ENCODE measurements around the gene EFCAB10. TPM values are rescaled to one million over a fixed set of nuclear protein-coding genes. Genes with fewer than 3 reads are reported as not detected.

Gene EFCAB10
- total RNA-seq, 1 donor from 2014 or later = not detected

DNA sequence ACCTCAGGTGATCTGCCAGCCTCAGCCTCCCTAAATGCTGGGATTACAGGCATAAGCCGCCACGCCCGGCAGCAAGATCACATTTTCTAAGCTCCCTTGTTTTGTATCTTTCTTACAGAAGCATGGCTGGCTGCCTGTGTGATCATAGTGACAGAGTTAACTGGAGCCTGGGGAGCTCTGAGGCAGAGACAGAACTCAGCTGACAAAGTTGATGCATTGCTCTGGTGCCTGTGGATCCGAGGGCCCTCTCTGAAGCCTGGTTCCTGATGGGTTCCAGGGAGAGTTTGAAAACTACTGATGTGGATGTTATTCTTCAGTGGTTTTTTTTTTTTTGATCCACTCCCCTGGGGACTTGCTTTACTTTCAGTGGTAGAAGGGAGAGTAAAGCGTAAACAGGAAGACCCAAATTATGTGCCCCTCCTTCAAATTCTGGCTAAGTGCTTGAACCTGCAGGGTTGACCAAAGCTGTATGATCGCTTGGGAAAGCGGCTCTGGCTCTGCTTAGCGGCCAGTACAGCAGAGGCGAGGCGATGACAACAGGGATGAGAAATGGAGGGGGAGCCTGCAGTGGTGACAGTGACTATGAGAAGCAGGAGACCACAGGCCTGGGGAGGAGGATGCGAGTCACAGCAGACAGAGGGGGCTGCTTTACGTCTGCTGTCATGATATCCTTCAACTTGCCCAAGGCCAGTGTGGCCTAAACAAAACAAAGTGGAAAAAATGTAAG is 6.8 kb upstream of the EFCAB10 start:
- Mint-ChIP-seq H3K27me3 (ENCODE audit: unreplicated experiment) (peaks cover 2% of the 10 kb centered on the region), H3K27ac (ENCODE audit: unreplicated experiment) (no peak overlapping the region), H3K36me3 (ENCODE audit: unreplicated experiment) (peaks cover 4% of the 10 kb centered on the region), H3K9me3 (ENCODE audit: unreplicated experiment) (peaks cover 2% of the 10 kb centered on the region), H3K4me1 (ENCODE audit: low read depth, unreplicated experiment) (no peaks in the 10 kb centered on the region), H3K4me3 (ENCODE audit: unreplicated experiment) (no peak overlapping the region)
- TF ChIP-seq, protein P1, sequence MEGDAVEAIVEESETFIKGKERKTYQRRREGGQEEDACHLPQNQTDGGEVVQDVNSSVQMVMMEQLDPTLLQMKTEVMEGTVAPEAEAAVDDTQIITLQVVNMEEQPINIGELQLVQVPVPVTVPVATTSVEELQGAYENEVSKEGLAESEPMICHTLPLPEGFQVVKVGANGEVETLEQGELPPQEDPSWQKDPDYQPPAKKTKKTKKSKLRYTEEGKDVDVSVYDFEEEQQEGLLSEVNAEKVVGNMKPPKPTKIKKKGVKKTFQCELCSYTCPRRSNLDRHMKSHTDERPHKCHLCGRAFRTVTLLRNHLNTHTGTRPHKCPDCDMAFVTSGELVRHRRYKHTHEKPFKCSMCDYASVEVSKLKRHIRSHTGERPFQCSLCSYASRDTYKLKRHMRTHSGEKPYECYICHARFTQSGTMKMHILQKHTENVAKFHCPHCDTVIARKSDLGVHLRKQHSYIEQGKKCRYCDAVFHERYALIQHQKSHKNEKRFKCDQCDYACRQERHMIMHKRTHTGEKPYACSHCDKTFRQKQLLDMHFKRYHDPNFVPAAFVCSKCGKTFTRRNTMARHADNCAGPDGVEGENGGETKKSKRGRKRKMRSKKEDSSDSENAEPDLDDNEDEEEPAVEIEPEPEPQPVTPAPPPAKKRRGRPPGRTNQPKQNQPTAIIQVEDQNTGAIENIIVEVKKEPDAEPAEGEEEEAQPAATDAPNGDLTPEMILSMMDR (IDR thresholded peaks at IDR 0.05; ENCODE audit: partially characterized antibody, unreplicated experiment) = no peak
- DNase-seq = no peak

DNA sequence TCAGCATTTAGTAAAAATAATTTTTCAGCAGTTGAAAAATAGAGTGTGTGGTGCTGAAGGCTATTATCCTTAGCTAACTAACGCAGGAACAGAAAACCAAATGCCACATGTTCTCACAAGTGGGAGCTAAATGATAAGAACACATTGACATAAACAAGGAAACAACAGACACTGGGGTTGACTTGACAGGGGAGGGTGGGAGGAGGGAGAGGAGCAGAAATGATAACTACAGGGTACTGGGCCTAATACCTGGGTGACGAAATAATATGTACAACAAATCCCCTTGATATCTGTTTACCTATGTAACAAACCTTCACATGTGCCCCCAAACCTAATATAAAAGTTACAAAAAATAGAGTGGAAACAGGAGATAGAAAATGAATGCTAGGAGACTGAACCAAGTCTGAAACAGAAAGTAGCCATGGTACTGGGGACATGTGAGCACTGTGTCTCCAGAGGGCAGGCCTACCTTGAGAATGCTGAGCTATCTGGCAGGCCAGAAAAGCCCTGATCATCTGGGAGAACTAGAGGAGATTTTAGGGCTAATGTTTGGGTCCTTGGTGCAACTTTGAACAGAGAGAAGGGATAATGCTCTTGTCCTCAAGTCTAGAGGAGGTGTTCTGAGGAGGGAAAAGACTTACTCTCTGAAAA is 4.7 kb upstream of the EFCAB10 start:
- DNase-seq = no peak
- TF ChIP-seq, protein P1 (IDR thresholded peaks at IDR 0.05; ENCODE audit: partially characterized antibody, unreplicated experiment) = no peak
- peaks cover 3% of the 10 kb centered on the region for H3K27me3 Mint-ChIP-seq (ENCODE audit: unreplicated experiment)
- peaks cover 4% of the 10 kb centered on the region for H3K36me3 Mint-ChIP-seq (ENCODE audit: unreplicated experiment)
- H3K4me1 Mint-ChIP-seq (ENCODE audit: low read depth, unreplicated experiment) = no peaks in the 10 kb centered on the region
- H3K27ac Mint-ChIP-seq (ENCODE audit: unreplicated experiment) = no peak overlapping the region
- H3K9me3 Mint-ChIP-seq (ENCODE audit: unreplicated experiment) = no peaks in the 10 kb centered on the region
- no peak overlapping the region for H3K4me3 Mint-ChIP-seq (ENCODE audit: unreplicated experiment)

DNA sequence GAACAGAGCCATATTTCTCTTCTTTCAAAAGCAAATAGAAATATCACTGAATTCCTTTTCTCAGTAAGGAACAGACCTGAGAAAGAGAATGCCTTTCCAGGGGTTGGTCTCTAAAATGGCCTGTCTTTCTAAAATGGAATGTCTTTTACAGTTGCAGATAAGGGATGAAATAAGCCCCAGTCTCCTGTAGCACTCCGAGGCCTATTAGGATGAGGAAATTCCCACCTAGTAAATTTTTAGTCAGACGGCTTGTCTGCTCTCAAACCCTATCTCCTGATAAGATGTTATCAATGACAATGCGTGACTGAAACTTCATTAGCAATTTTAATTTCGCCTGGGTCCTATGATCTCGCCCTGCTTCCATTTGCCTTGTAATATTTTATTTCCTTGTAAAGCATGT is 2.9 kb upstream of the EFCAB10 start:
- H3K9me3 Mint-ChIP-seq (ENCODE audit: unreplicated experiment) = no peaks in the 10 kb centered on the region
- peaks cover 3% of the 10 kb centered on the region for H3K27me3 Mint-ChIP-seq (ENCODE audit: unreplicated experiment)
- H3K27ac Mint-ChIP-seq (ENCODE audit: unreplicated experiment) = no peak overlapping the region
- H3K4me1 Mint-ChIP-seq (ENCODE audit: low read depth, unreplicated experiment) = no peaks in the 10 kb centered on the region
- no peak overlapping the region for H3K4me3 Mint-ChIP-seq (ENCODE audit: unreplicated experiment)
- DNase-seq = no peak
- peaks cover 4% of the 10 kb centered on the region for H3K36me3 Mint-ChIP-seq (ENCODE audit: unreplicated experiment)
- TF ChIP-seq, protein P1 (IDR thresholded peaks at IDR 0.05; ENCODE audit: partially characterized antibody, unreplicated experiment) = no peak

DNA sequence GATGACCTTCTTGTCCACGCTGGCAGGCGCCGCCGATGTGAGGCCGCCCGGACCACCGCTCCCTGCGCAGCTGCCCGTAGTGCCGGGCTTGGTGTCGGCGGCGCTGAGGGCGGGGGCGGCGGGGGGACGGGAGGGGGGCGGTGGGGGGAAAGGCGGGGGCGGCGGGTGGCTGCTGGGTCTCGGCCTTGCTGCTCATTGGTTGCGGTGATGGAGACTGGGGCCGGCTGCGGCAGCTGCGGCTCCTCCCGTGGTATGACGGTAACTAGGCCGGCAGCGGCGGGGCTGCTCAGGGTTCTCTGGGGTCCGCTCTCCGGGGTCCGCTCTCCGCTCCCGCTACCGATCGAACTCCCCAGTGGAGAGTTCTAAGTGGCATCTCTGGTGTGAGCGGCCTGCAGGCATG is 1.8 kb upstream of the EFCAB10 start:
- H3K4me1 Mint-ChIP-seq (ENCODE audit: low read depth, unreplicated experiment) = no peaks in the 10 kb centered on the region
- H3K4me3 Mint-ChIP-seq (ENCODE audit: unreplicated experiment) = no peak overlapping the region
- TF ChIP-seq, protein P1 (IDR thresholded peaks at IDR 0.05; ENCODE audit: partially characterized antibody, unreplicated experiment) = no peak
- H3K9me3 Mint-ChIP-seq (ENCODE audit: unreplicated experiment) = no peaks in the 10 kb centered on the region
- H3K36me3 Mint-ChIP-seq (ENCODE audit: unreplicated experiment) = peaks cover 4% of the 10 kb centered on the region
- no peak for DNase-seq
- H3K27me3 Mint-ChIP-seq (ENCODE audit: unreplicated experiment) = peaks cover 2% of the 10 kb centered on the region
- no peak overlapping the region for H3K27ac Mint-ChIP-seq (ENCODE audit: unreplicated experiment)
